Activated CD8-positive, alpha-beta T cell treated with anti-CD3 and anti-CD28 coated beads for 36 hours (primary cell): ENCODE results near the gene MYCL. TPM values are rescaled to one million over a fixed set of nuclear protein-coding genes. Genes with fewer than 3 reads are reported as not detected.

Experiments used
- ATAC-seq: fragments of 200-7000 bp; cut with Tn5 transposase; one replicate; pipeline ENCODE4 v1.10.0; 2021; ENCODE audit warnings: mild to moderate bottlenecking, moderate library complexity
- CTCF ChIA-PET: fragments of 350-600 bp; sonication (Branson Sonifier 250); formaldehyde crosslinking; loops from one replicate; lab custom pipeline; 2021; ENCODE audit warnings: antibody characterized with exemption; lab: Charles Lee
- POLR2A ChIA-PET: fragments of 350-600 bp; sonication (Branson Sonifier 250); formaldehyde crosslinking; loops from one replicate; lab custom pipeline; 2021; ENCODE audit warnings: antibody characterized with exemption; lab: Charles Lee
- DNase-seq: peaks from one replicate; pipeline ENCODE4 v3.0.0-alpha.2; 2020
- H3K27ac Mint-ChIP-seq: one replicate; pipeline ENCODE4 v1.8.0; 2021; ENCODE audit warnings: mild to moderate bottlenecking, mixed read lengths
- H3K27me3 Mint-ChIP-seq: one replicate; pipeline ENCODE4 v1.8.0; 2021; ENCODE audit warnings: mixed read lengths
- H3K36me3 Mint-ChIP-seq: one replicate; pipeline ENCODE4 v1.8.0; 2021; ENCODE audit warnings: low read depth, mixed read lengths
- H3K4me1 Mint-ChIP-seq: one replicate; pipeline ENCODE4 v1.8.0; 2021; ENCODE audit warnings: low read depth, mixed read lengths
- H3K4me3 Mint-ChIP-seq: one replicate; pipeline ENCODE4 v1.8.0; 2021; ENCODE audit warnings: mild to moderate bottlenecking, moderate library complexity, mixed read lengths
- H3K9me3 Mint-ChIP-seq: one replicate; pipeline ENCODE4 v1.8.0; 2021; ENCODE audit warnings: mixed read lengths
- CTCF ChIP-seq: fragments of 200-600 bp; IDR thresholded peaks from one replicate; pipeline ENCODE4 v1.8.0; 2022; ENCODE audit warnings: antibody characterized with exemption, mild to moderate bottlenecking
- intact Hi-C: fragments of 100-400 bp; cut with micrococcal nuclease; formaldehyde crosslinking; loops from one replicate; pipeline ENCODE4 v1.10.0; 2022
- total RNA-seq, 2 experiments: library from RNA; stranded (reverse); gene quantifications; one replicate each; pipeline ENCODE4 v1.2.3, GENCODE V29; 2021

The MYCL gene
- total RNA-seq, 2 experiments from 2014 or later, result 0.13 to 0.20 TPM

GRCh38 chr1:39858315-39858714 is 43.4 kb downstream of the MYCL start:
- H3K36me3 Mint-ChIP-seq, result peaks cover 33% of the 10 kb centered on the region

GRCh38 chr1:39857126-39857878 is 44.4 kb downstream of the MYCL start:
- intact Hi-C loops, result no loop called here
- Mint-ChIP-seq H3K27ac (no peak overlapping the region), H3K36me3 (peaks cover 35% of the 10 kb centered on the region), H3K27me3 (no peaks in the 10 kb centered on the region), H3K4me3 (no peak overlapping the region), H3K9me3 (no peaks in the 10 kb centered on the region), H3K4me1 (peaks cover 9% of the 10 kb centered on the region)
- DNase-seq, result no peak
- ChIA-PET CTCF (interaction anchor here (0.9 to 1.1 kb wide), 2 partner anchors 117 to 251 kb away, joined by 3 read pairs; no protein-coding TSS in a partner anchor), POLR2A (interaction anchor here (1.4 kb wide), 1 partner anchor 11 kb away, joined by 3 read pairs; no protein-coding TSS in a partner anchor)
- TF ChIP-seq CTCF, result no peak
- ATAC-seq, result no peak

More at GRCh38 chr1:39858315-39858714, 43.4 kb downstream of the MYCL start:
- POLR2A ChIA-PET, result interaction anchor here (0.6 kb wide), 1 partner anchor 47 kb away, joined by 3 read pairs; no protein-coding TSS in a partner anchor
- no peak for TF ChIP-seq CTCF
- intact Hi-C loops, result no loop called here
- no peak for DNase-seq
- no peak for ATAC-seq
- CTCF ChIA-PET, result no interaction called here
- no peaks in the 10 kb centered on the region for H3K27me3 Mint-ChIP-seq
- H3K4me3 Mint-ChIP-seq, result no peak overlapping the region
- peaks cover 9% of the 10 kb centered on the region for H3K4me1 Mint-ChIP-seq
- H3K9me3 Mint-ChIP-seq, result no peaks in the 10 kb centered on the region
- no peak overlapping the region for H3K27ac Mint-ChIP-seq

DNA sequence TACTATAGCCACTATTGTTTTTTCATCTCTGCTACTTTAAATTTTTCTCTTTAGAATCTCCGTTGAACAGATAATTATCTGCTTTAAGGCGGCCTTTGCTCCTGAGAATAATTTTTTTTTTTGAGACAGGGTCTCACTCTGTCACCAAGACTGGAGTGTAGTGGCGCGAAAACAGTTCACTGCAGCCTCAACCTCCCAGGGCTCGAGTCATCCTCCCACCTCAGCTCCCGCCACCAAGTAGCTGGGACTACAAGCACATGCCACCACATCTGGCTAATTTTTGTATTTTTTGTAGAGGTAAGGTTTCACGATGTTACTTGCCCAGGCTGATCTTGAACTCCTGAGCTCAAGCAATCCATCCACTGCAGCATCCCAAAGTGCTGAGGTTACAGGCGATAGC is 47.0 kb downstream of the MYCL start:
- POLR2A ChIA-PET, result no interaction called here
- CTCF ChIA-PET, result interaction anchor here (1.7 kb wide), 1 partner anchor 64 kb away, joined by 3 read pairs; no protein-coding TSS in a partner anchor

GRCh38 chr1:39854314-39854713 is 47.4 kb downstream of the MYCL start:
- H3K36me3 Mint-ChIP-seq, result peaks cover 22% of the 10 kb centered on the region
- ATAC-seq (peak; percentile 27), DNase-seq (no peak)
- no peak overlapping the region for H3K4me3 Mint-ChIP-seq
- H3K9me3 Mint-ChIP-seq, result no peaks in the 10 kb centered on the region
- intact Hi-C loops, result no loop called here
- peaks cover 9% of the 10 kb centered on the region for H3K4me1 Mint-ChIP-seq
- CTCF ChIA-PET, result interaction anchor here (1.7 kb wide), 1 partner anchor 65 kb away, joined by 3 read pairs; no protein-coding TSS in a partner anchor
- H3K27ac Mint-ChIP-seq, result peak overlapping the region; percentile 11
- POLR2A ChIA-PET, result no interaction called here
- no peaks in the 10 kb centered on the region for H3K27me3 Mint-ChIP-seq
- no peak for TF ChIP-seq CTCF

More for the DNA sequence above, 47.0 kb downstream of the MYCL start:
- H3K4me3 Mint-ChIP-seq, result no peak overlapping the region
- peak overlapping the region; percentile 11 for H3K27ac Mint-ChIP-seq
- no peak for TF ChIP-seq CTCF
- peaks cover 9% of the 10 kb centered on the region for H3K4me1 Mint-ChIP-seq
- intact Hi-C loops, result no loop called here
- peak; percentile 20 for DNase-seq
- H3K9me3 Mint-ChIP-seq, result no peaks in the 10 kb centered on the region
- peaks cover 22% of the 10 kb centered on the region for H3K36me3 Mint-ChIP-seq
- no peaks in the 10 kb centered on the region for H3K27me3 Mint-ChIP-seq
- peak; percentile 30 for ATAC-seq

GRCh38 chr1:39852876-39853275 is 48.8 kb downstream of the MYCL start:
- CTCF ChIA-PET, result no interaction called here
- H3K36me3 Mint-ChIP-seq, result peaks cover 26% of the 10 kb centered on the region
- no peak overlapping the region for H3K27ac Mint-ChIP-seq

More at GRCh38 chr1:39852876-39853275, 48.8 kb downstream of the MYCL start:
- no peak for TF ChIP-seq CTCF
- peaks cover 9% of the 10 kb centered on the region for H3K4me1 Mint-ChIP-seq
- H3K27me3 Mint-ChIP-seq, result no peaks in the 10 kb centered on the region
- POLR2A ChIA-PET, result no interaction called here
- no peak for ATAC-seq
- H3K4me3 Mint-ChIP-seq, result no peak overlapping the region
- intact Hi-C loops, result no loop called here
- no peak for DNase-seq
- H3K9me3 Mint-ChIP-seq, result no peaks in the 10 kb centered on the region
